ENCODE measurements around the gene CATSPERZ. TPM values are rescaled to one million over a fixed set of nuclear protein-coding genes. Genes with fewer than 3 reads are reported as not detected.

The CATSPERZ gene
- total RNA-seq, 1 experiment from 2014 or later = not detected

- ChIA-PET POLR2A (ENCODE audit: unreplicated experiment) (interaction anchor here (1.0 kb wide), 1 partner anchor 15 kb away, joined by 3 read pairs; no protein-coding TSS in a partner anchor), CTCF (interaction anchor here (0.6 kb wide), 1 partner anchor 34 kb away, joined by 5 read pairs; no protein-coding TSS in a partner anchor)
- H3K27ac ChIP-seq = no peak overlapping the region
Observed at GRCh38 chr11:64286801-64287159, 13.4 kb upstream of the CATSPERZ start.

GRCh38 chr11:64287676-64288352, 12.3 kb upstream of the CATSPERZ start:
- H3K4me2 ChIP-seq = no peak overlapping the region
- peaks cover 22% of the 10 kb centered on the region for H3K4me1 ChIP-seq (replicated peaks; ENCODE audit: insufficient read depth)
- H3K27me3 ChIP-seq (ENCODE audit: insufficient read depth, low read depth) = no peaks in the 10 kb centered on the region
- peak in 1 of 2 experiments; percentile 15 for DNase-seq
- H3K4me3 ChIP-seq = no peak overlapping the region
- no peaks in the 10 kb centered on the region for H3K9me3 ChIP-seq (ENCODE audit: insufficient read depth, low read depth)
- H3K27ac ChIP-seq = no peak overlapping the region
- ChIA-PET POLR2A (ENCODE audit: unreplicated experiment) (no interaction called here), CTCF (no interaction called here)
- no peak overlapping the region for H2AFZ ChIP-seq
- BruUV-seq (replicated peaks) = no TSS peak
- intact Hi-C loops (cut with micrococcal nuclease; ENCODE audit: unreplicated experiment) = no loop called here
- TF ChIP-seq CTCF (conservative IDR thresholded peaks at IDR 0.05) (no peak), EZH2 (IDR thresholded peaks at IDR 0.05; ENCODE audit: low read depth) (no peak)
- H3K79me2 ChIP-seq (ENCODE audit: low read depth) = peaks cover 15% of the 10 kb centered on the region; the same call in 1 of the 2 replicates
- H3F3A ChIP-seq (ENCODE audit: insufficient read depth, low read depth) = peaks cover 17% of the 10 kb centered on the region; the same call in 1 of the 2 replicates
- H4K20me1 ChIP-seq (ENCODE audit: insufficient read depth) = no peaks in the 10 kb centered on the region
- H3K9me2 ChIP-seq (ENCODE audit: insufficient read depth) = no peaks in the 10 kb centered on the region
- H3K36me3 ChIP-seq (ENCODE audit: low read depth) = no peaks in the 10 kb centered on the region

More at GRCh38 chr11:64286801-64287159, 13.4 kb upstream of the CATSPERZ start:
- Histone ChIP-seq H2AFZ (no peak overlapping the region), H3K4me3 (peak overlapping the region; percentile 67; the same call in 1 of the 2 replicates), H3F3A (ENCODE audit: insufficient read depth, low read depth) (peaks cover 17% of the 10 kb centered on the region; the same call in 1 of the 2 replicates), H3K9me2 (ENCODE audit: insufficient read depth) (no peaks in the 10 kb centered on the region), H3K9me3 (ENCODE audit: insufficient read depth, low read depth) (no peaks in the 10 kb centered on the region), H3K4me2 (peak overlapping the region; percentile 82), H3K36me3 (ENCODE audit: low read depth) (no peaks in the 10 kb centered on the region), H3K27me3 (ENCODE audit: insufficient read depth, low read depth) (no peaks in the 10 kb centered on the region), H4K20me1 (ENCODE audit: insufficient read depth) (no peaks in the 10 kb centered on the region), H3K4me1 (replicated peaks; ENCODE audit: insufficient read depth) (peaks cover 22% of the 10 kb centered on the region), H3K79me2 (ENCODE audit: low read depth) (peaks cover 15% of the 10 kb centered on the region; the same call in 1 of the 2 replicates)
- intact Hi-C loops (cut with micrococcal nuclease; ENCODE audit: unreplicated experiment) = no loop called here
- BruUV-seq (replicated peaks) = no TSS peak
- no peak for DNase-seq
- TF ChIP-seq CTCF (conservative IDR thresholded peaks at IDR 0.05) (no peak), EZH2 (IDR thresholded peaks at IDR 0.05; ENCODE audit: low read depth) (no peak)

- Histone ChIP-seq H3F3A (ENCODE audit: insufficient read depth, low read depth) (peaks cover 12% of the 10 kb centered on the region; the same call in 1 of the 2 replicates), H2AFZ (no peak overlapping the region), H3K79me2 (ENCODE audit: low read depth) (peaks cover 10% of the 10 kb centered on the region; the same call in 1 of the 2 replicates), H4K20me1 (ENCODE audit: insufficient read depth) (no peaks in the 10 kb centered on the region), H3K27ac (no peak overlapping the region), H3K4me3 (no peak overlapping the region), H3K36me3 (ENCODE audit: low read depth) (no peaks in the 10 kb centered on the region), H3K27me3 (ENCODE audit: insufficient read depth, low read depth) (no peaks in the 10 kb centered on the region), H3K9me3 (ENCODE audit: insufficient read depth, low read depth) (no peaks in the 10 kb centered on the region), H3K4me2 (no peak overlapping the region), H3K9me2 (ENCODE audit: insufficient read depth) (no peaks in the 10 kb centered on the region), H3K4me1 (replicated peaks; ENCODE audit: insufficient read depth) (peaks cover 20% of the 10 kb centered on the region)
- intact Hi-C loops (cut with micrococcal nuclease; ENCODE audit: unreplicated experiment) = no loop called here
- CTCF ChIA-PET = no interaction called here
- BruUV-seq (replicated peaks) = no TSS peak
- POLR2A ChIA-PET (ENCODE audit: unreplicated experiment) = no interaction called here
- TF ChIP-seq EZH2 (IDR thresholded peaks at IDR 0.05; ENCODE audit: low read depth) = no peak
- no peak for TF ChIP-seq CTCF (conservative IDR thresholded peaks at IDR 0.05)
- DNase-seq = peak in 1 of 2 experiments; percentile 16
Observed at GRCh38 chr11:64288353-64288750, 11.8 kb upstream of the CATSPERZ start.
